HG03159 (cell line): Measurements from ENCODE around the gene PERP.
"Not testable (repeated sequence)": the region's sequence is repeated elsewhere in the genome, so short reads cannot be mapped to it uniquely, and the experiment has no call there.

Experiments used
- ATAC-seq: cut with Tn5 transposase; IDR thresholded peaks from one replicate; pipeline ENCODE4 v1.9.1; 2021; ENCODE audit warnings: mild to moderate bottlenecking, moderate library complexity; ENCODE audit not compliant: unreplicated experiment

The PERP gene

DNA sequence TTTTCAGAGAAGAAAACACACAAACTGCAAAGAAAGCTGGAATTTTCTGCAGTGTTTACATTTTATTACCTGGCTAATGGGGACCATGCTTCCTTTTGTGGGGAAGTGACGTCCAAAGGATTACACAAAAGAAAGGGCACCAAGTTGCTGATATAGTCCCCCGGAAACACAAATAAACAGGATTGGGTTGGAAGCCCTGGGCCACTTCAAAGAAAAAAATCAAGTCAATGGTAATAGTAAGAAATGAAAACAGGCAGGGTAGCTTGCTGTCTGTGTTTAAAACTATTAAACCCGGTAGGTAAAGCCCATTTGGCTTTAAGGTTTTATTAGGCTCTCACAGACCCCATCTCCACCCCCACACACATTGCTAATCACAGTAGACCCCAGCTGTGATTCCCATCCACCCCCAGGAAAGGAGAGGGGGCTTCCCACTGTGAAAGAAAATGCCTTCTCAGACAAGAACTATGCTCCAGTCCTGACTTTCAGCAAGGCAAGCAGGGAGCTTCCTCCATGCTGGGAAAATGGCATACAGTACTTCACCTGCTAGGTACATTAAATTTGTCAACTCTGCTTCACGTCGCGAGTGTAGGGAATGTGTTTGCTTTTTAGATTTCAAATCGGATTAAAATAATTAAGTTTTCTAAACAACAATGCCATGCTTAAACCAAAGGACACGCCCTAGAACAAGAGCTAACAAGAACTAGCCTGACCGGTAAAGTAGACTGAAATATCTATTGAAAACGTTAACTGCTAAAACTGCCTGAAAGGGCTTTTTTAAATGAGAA, 1.1 kb downstream of the PERP start:
- no peak for ATAC-seq

DNA sequence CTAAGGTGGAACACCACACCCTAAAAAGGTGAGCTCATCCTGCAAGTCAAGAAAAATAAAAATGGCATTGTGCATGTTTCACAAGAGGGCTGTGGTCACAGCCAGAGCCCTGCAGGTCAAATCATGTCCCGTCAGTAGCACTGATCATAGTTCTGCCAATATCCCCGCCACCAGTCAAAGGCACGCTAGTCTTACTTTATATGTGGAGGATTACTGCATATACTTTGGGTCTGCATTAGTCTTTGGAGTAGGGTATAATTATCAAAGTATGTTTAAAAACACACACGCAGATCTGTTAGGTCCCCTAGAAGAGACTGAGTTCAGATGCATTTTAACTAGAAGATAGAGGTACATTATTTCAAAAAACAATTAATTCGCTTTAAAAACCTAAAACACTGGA, 1.8 kb downstream of the PERP start:
- no peak for ATAC-seq

DNA sequence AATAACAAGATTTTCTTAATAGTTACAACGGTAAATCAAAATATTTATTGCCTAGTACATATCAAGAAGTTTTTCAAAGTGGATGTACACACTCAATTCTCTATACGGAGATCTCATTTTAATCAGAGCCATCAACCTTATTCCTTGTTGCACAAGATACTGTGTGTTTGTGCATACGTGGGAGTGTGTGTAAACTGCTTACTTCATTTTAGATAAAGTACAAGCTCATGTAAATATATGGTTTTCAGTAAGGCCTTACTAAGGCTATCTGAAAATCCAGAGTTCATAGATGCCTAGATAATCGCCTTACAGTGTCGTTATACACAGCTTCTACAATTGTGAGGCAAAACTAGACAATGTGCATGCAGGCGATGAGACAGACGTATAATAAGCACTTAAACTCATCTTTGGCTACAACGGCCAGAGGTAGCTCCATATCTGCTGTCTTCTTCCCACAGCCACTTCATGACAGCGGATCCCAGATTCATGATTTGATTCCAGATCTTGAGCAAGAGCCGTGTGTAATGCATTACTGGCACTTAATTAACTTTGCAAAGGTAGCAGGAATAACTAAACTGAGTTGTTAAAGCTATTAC, 2.5 kb downstream of the PERP start:
- no peak for ATAC-seq

DNA sequence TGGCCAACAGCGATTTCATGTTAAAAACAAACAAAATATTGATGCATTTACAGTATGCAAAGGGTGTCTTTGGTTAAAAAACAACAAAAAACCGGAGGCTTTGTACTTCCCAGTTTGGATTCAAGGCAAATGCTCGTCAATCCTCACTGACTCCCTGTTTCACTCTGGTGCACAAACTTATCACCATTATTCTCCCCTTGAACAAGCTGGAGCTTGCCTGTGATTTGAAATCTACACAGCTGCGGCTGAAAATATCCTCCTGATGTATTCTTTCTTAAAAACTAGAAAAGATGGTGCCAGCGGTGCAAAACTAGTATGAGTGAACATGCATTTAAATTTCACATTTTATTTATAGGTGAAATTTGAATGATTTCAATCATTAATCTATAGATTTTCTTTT, 3.3 kb downstream of the PERP start:
- no peak for ATAC-seq

DNA sequence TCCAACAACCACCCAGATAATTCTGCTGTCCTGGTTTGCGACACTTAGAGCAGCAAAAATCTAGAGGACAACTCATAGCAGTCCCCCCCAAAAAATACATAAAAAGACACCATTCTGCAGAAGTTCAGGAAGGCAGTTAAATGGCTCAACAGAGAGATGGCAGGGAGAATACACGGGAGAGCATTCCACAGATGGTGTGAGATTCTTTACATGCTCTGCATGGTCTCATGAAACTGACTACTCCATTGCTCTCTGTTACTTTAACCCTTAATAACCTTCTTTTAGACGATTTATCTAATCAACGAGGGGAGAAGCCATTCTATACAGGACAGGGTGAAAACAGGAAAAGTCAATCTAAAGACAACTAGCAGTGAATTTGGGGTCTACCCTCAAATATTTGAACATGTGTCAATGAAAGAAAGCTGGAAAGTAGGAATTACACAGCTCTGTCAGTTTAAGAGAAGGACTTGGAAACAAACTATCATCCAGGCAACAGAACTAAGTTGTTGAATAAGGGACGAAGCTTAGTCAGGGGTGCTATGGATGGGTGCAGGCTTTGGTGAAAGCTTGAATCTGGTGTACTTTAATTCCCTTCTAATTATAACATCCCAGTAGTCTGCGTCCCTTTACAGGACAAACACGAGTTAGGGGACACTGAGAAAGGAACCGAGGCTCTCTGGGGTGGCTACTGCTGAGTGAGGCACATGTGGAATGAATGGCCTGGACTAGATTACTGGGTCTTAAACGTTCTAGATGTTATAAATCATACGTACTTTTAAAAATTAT, 5.1 kb downstream of the PERP start:
- no peak for ATAC-seq

DNA sequence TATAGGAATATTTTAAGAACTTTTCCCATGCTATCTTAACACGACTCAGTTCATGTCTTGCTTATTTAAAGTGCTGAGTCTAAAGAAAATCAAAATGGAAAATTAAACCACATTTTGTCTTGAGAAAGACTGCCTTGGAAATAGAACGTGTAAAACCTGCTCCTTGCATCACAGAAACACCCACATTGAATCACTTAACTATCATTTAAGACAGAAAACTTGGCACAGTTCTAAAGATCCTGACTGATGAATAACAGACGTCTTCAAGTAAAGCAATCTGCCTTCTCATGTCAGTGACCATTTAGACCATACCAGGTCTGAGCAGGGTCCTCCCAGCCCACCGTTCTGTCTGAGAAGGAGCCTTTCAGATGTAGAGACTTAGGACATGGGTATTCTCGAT, 7.4 kb downstream of the PERP start:
- ATAC-seq, result no peak

DNA sequence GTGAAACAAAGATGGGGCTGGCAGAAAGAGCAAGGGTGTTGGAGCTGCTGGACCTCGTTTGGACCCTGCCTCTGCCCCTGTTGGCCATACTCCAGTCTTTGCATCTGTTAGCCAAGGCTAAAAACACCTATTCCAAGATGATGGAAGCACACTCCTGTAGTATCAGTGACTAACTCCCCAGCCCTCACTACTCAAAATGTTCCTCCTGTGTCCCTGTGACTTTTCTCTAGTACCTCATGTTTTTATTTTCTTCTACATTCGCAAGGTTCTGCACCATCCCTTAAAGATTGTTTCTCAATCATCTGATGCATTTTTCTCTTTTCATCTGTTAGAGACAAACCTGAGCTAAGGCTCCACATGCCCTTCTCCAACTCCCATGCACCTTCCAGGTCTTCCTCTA, 8.9 kb downstream of the PERP start:
- no peak for ATAC-seq

DNA sequence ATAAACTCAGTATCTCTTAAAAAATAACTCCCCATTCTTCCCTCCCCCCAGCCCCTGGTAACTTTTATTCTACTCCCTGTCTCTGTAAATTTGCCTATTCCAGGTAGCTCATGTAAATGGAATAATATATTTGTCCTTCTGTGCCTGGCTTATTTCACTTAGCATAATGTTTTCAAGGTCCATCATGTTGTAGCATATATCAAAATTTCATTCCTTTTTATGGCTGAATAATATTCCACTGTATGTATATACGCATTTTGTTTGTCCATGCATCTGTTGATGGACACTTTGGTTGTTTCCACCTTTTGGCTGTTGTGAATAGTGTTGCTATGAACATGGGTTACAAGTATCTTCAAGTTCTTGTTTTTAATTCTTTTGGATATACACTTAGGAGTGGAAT, 13.0 kb downstream of the PERP start:
- ATAC-seq, result no peak

DNA sequence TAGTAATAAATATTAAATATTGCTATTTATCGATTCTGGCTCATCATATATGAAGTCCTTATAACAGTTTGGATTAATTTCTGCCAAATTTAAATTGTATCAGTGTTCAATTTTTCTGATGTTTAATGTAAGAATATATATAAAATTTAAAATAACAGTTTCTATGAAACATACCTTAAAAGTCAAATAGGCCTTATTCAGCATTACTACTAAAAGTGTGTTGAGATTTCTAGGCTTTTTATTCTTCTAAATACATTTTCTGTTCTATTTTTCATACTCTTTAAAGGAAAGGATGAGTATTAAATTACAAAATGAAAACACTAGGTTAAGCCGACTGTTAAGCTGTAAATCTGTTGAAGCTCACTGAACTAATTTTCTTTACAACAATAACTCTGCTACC, 13.6 kb downstream of the PERP start:
- ATAC-seq, result no peak

DNA sequence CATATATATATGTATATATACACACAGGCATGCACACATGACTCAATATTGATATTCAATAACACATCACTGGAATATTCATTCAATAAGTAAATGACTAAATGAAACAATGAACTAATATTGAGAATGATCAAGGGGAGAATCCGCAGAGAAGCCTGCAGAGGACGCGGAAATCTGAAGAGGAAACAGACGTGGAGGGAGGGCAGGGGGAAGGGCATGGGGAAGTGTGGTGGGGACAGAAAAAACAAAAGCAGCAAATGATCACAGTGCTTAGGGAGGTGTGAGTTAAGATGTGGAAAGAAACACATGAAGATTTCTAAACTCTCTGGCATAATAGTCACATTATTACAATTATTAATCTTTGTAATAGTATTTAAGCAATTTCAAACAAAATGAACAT, 14.5 kb downstream of the PERP start:
- no peak for ATAC-seq

DNA sequence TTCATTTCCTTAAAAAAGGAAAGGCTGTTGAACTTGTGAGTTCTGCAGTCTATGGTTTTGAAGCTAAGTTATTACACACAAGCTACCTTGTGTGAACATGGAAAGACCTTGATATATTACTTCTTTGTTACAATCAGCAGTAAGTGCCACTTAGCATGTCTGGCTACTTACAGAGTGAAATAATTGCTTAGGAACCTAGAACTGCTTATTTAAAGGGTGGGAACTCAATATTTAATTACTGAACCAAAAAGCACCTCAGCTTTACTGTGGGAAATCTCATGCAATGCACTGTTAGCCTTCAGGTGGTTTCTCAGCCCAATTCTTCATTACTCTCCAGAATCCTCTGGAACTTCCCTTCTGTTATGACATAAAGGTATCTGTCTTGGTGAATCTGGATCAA, 17.9 kb downstream of the PERP start:
- no peak for ATAC-seq

DNA sequence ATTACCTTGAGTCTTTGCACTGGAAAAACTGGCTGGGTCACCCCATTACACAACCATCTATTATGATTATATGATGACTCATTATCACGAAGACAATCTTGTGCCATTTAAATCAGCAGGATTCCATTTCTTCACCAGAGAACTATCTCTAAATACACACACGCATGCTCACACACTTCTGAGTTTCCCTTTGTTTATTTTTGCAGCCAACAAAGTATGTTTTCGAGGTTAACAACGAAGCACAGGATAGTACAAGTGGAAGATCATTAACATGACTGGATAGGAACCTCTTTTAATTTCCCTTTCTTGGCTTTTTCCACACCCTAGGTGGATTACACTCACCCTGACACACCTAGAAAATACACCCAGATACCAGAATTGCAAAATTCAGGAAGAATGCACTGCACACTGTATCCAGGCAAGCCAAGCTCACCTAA, 18.9 kb downstream of the PERP start:
- ATAC-seq, result no peak

DNA sequence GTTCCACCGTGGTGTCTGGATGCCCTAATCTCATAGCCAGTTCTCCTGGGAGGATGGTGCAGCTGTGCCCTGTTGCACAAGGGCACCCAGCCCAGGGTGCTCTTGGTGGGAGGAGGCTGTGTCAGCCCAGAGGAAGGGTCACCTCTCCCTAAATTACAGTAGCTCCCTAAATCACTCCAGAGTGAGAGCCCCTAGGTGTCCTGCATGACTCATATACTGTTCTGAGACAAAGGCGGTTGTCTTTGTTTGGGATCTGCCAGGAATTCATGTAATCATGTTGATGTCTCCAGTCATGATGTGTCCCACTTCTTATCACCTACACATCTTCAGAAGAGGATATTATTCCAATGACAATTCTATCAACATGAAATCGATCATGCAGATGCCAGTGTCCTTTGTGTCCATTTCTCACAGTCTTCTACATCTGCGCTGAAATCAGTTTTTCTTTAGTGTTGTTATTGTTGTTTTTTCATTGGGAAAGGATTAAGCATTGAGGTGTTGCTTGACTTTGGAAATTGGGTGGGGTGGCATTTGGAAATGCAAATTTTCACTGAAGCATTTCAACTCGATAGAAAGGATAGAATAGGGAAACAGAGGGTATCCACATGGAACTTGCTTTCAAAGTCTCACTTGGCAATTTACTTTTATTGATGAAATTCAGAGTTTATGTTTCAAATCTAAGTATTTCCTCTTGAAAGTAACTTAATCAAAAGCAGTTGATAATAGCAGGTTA, 19.5 kb downstream of the PERP start:
- no peak for ATAC-seq

DNA sequence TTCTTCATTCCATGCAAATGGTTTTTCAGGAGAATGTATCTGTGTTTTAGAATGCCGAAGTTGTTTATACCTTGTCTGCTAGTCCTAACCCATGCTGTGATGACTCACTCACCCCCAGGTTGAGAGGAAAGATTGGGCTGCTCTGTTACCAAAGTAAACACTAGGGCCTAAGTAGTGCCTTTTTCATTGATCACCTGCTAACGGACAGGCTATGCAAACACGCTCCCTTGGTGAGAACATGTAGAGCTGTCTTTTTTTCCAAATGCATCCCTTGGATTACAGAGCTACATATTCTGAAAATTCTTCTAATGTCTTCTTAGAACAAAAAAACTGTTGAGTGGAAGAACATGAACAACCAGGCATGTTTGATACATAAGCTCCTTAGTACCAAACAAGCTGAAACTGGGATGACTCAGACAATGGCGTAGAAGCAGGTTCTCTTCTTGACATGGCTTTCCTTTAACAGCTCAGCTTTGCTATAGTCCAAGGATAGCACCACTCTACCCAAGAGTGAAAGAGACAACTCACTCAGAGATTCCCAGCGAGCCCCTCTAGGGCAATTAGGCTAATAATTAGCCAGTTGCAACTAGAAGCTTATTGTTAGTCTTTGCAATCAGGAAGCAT, 20.5 kb downstream of the PERP start:
- ATAC-seq, result no peak

DNA sequence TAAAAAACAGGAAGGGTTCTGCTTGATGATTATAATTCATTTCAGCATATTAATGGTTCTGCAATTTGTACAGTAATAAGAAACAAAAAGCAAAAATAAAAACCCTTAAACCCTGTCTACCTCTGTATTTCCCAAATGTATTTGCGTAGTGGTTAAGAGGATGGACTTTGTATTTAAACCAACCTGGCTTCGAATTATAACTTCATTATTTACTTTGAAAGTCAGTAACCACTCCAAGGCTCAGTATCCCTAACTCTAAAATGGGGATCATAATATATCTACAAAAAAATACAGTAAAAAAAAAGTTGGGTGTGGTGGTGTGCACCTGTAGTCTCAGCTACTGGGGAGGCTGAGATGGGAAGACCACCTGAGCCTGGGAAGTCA, 21.4 kb downstream of the PERP start:
- no peak for ATAC-seq

DNA sequence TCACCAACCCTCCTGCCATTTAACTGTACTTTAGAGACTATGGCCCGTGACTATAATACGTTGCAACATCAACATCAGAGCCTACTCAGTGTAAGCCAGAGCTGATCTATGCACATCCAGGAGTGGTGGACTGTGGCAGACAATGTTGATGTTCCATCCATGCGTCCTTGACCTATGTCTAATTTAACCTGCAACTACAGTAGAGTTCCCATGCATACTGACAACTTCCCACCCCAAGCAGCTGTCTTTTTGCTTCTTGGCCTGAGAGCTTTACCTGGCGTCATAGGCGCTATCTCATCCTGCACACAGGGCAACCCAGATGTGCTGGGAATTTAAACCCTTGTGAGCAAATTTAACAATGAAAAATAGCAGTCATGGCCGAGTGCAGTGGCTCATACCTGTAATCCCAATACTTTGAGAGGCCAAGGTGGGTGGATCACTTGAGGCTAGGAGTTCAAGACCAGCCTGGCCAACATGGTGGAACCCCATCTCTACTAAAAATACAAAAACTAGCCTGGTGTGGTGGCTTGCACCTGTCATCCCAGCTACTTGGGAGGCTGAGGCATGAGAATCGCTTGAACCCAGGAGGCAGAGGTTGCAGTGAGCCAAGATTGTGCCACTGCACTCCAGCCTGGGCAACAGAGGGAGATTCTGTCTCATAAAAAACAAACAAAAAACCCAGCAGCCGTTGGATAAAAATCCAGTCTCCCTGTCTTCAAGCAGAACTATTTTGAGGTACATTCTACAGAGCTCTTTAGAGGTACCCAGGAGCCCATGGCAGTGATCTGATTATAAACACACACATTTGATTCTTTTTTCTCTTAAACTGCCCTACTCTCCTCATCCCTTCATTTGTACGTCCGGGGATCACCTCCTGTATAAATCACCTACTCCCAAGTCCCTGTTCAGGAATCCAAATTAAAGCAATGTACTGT, 22.0 kb downstream of the PERP start:
- no peak for ATAC-seq

DNA sequence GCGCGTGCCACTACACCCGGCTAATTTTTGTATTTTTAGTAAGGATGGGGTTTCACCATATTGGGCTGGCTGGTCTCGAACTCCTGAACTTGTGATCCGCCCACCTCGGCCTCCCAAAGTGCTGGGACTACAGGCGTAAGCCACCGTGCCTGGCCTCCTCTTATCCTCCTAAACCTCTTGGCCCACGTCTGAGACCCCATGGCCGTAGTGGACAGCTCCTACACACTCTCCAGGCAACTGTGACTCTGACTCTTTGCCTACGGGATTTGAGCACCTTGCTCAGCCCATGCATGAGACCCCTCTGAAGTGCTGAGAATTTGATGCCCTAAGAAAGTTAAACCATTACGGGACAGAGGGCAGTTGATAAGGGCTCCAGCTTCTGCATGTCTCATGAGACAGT, 25.0 kb downstream of the PERP start:
- no peak for ATAC-seq

DNA sequence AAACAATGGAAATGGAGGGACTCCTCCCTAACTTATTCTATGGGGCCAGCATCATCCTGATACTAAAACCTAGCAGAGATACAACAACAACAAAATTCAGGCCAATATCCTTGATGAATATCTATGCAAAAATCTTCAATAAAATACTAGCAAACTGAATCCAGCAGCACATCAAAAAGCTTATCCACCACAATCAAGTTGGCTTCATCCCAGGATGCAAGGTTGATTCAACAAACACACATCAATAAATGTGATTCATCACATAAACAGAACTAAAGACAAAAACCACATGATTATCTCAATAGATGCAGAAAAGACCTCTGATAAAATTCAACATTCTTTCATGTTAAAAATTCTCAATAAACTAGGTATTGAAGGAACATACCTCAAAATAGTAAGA, 27.7 kb downstream of the PERP start:
- ATAC-seq, result not testable (repeated sequence)

DNA sequence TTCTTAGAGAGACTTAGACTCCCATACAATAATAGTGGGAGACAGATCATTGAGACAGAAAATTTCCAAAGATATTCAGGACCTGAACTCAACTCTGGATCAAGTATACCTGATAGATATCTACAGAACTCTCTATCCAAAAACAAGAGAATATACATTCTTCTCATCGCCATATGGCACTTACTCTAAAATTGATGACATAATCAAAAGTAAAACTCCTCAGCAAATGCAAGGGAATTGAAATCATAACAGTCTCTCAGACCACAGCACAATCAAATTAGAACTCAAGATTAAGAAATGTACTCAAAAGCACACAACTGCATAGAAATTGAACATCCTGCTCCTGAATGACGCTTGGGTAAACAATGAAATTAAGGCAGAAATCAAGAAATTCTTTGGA, 28.7 kb downstream of the PERP start:
- ATAC-seq, result no peak

DNA sequence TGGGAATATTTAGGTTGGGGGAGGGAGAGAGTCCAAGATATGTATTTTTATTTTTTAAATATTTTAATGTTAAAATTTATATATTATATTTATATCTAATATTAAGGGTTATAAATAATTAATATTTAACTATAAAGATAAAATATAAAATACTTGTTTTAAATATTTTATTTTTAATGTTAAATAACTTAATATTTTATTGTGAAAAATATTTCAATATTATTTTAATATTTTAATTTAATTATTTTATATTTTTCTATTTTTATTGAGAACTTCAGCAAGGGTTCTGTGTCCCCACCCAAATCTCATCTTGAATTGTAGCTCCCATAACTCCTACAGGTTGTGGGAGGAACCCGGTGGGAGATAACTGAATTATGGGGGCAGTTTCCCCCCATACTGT, 34.0 kb downstream of the PERP start:
- ATAC-seq, result no peak
